ENCODE data around the gene GDF10. TPM values are rescaled to one million over a fixed set of nuclear protein-coding genes. Genes with fewer than 3 reads are reported as not detected.

The GDF10 gene
- total RNA-seq, 1 experiment from 2014 or later, result 0.20 TPM

DNA sequence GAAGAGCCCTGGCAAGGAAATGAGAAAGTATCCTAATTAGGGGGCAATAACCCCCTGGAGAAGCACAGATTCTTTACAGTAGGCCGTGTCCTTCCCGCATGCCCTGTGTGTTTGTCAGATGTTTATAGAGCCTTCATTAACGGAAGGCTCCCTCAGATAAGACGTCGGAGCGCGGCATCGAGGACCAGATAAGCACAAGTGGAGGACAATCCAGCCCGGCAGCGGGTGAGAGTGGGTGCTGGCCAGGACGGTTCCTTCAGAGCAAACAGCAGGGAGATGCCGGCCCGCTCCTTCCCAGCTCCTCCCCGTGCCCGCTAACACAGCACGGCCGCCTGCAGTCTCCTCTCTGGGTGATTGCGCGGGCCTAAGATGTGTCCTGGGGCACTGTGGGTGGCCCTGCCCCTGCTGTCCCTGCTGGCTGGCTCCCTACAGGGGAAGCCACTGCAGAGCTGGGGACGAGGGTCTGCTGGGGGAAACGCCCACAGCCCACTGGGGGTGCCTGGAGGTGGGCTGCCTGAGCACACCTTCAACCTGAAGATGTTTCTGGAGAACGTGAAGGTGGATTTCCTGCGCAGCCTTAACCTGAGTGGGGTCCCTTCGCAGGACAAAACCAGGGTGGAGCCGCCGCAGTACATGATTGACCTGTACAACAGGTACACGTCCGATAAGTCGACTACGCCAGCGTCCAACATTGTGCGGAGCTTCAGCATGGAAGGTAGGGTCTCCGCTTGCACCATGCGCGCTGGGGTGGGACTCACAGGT lies 22.5 kb downstream of the GDF10 start, which contains the start of gene GDF2:
TSS of gene GDF2 (plus strand) at position 155 of the 762 bp plus-strand sequence. CDS start at position 370, 215 bp downstream.
- no peak for DNase-seq
- Histone ChIP-seq H3K23me2 (ENCODE audit: insufficient read length, low read depth, low read length, poor library complexity, severe bottlenecking) (no peaks in the 10 kb centered on the region), H3K79me2 (ENCODE audit: insufficient read depth, low read length) (no peaks in the 10 kb centered on the region), H3T11ph (ENCODE audit: low read length) (no peak within 1 kb of the TSS), H3K4me1 (ENCODE audit: insufficient read depth, low read length) (no peaks in the 10 kb centered on the region), H3K4ac (ENCODE audit: low read depth, low read length) (no peak within 1 kb of the TSS), H3K56ac (ENCODE audit: insufficient read length, low read depth, low read length) (no peak within 1 kb of the TSS), H3K23ac (ENCODE audit: insufficient read length, low read depth, low read length) (no peak within 1 kb of the TSS), H3K9me3 (ENCODE audit: control insufficient read depth, low read depth, low read length) (no peaks in the 10 kb centered on the region), H3K14ac (ENCODE audit: insufficient read depth, low read length) (no peak within 1 kb of the TSS; the same call in 1 of the 2 replicates), H2BK120ac (ENCODE audit: low read depth, low read length, poor library complexity, severe bottlenecking) (no peak within 1 kb of the TSS), H2BK20ac (ENCODE audit: low read depth, low read length, poor library complexity, severe bottlenecking) (no peak within 1 kb of the TSS), H4K20me1 (ENCODE audit: control insufficient read depth, insufficient read depth, insufficient read length) (no peaks in the 10 kb centered on the region), H3K9ac (ENCODE audit: extremely low read depth, insufficient read length, low read length) (no peak within 1 kb of the TSS), H3K79me1 (ENCODE audit: insufficient read depth, low read depth, low read length, poor library complexity, severe bottlenecking) (no peaks in the 10 kb centered on the region), H4K91ac (ENCODE audit: insufficient read length, low read depth, low read length) (no peak within 1 kb of the TSS), H3K18ac (ENCODE audit: insufficient read length, low read depth, low read length) (no peak within 1 kb of the TSS), H2AFZ (ENCODE audit: low read length) (no peak within 1 kb of the TSS), H4K8ac (replicated peaks; ENCODE audit: insufficient read length, low read depth, low read length) (no peak within 1 kb of the TSS), H4K5ac (ENCODE audit: insufficient read length, low read depth, low read length) (no peak within 1 kb of the TSS), H3K27ac (ENCODE audit: insufficient read length, low read depth, low read length) (no peak within 1 kb of the TSS), H2AK5ac (ENCODE audit: insufficient read length, low read length) (no peak within 1 kb of the TSS), H2BK5ac (ENCODE audit: insufficient read length, low read length) (no peak within 1 kb of the TSS), H2BK12ac (ENCODE audit: insufficient read length, low read depth, low read length) (no peak within 1 kb of the TSS), H3K4me2 (ENCODE audit: insufficient read depth, insufficient read length, low read length) (no peak within 1 kb of the TSS), H2BK15ac (ENCODE audit: low read depth, low read length) (no peak within 1 kb of the TSS), H3K27me3 (ENCODE audit: insufficient read depth, low read length) (no peaks in the 10 kb centered on the region)
- Mint-ChIP-seq H3K9me3 (no peaks in the 10 kb centered on the region; a peak in 3 of 5 replicates), H3K4me3 (no peak within 1 kb of the TSS), H3K36me3 (ENCODE audit: insufficient read depth in 1 of 3, low read depth in 3 of 3) (no peaks in the 10 kb centered on the region; a peak in 1 of 7 replicates), H3K27me3 (ENCODE audit: low read depth) (peaks cover 5% of the 10 kb centered on the region; the same call in 1 of the 2 replicates), H3K4me1 (no peaks in the 10 kb centered on the region), H3K27ac (0 out of 7 replicates have a peak within 1 kb of the TSS, but pooled peaks of 1 of the 3 experiments have one; percentile 45)
- TF ChIP-seq, protein P1, sequence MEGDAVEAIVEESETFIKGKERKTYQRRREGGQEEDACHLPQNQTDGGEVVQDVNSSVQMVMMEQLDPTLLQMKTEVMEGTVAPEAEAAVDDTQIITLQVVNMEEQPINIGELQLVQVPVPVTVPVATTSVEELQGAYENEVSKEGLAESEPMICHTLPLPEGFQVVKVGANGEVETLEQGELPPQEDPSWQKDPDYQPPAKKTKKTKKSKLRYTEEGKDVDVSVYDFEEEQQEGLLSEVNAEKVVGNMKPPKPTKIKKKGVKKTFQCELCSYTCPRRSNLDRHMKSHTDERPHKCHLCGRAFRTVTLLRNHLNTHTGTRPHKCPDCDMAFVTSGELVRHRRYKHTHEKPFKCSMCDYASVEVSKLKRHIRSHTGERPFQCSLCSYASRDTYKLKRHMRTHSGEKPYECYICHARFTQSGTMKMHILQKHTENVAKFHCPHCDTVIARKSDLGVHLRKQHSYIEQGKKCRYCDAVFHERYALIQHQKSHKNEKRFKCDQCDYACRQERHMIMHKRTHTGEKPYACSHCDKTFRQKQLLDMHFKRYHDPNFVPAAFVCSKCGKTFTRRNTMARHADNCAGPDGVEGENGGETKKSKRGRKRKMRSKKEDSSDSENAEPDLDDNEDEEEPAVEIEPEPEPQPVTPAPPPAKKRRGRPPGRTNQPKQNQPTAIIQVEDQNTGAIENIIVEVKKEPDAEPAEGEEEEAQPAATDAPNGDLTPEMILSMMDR (conservative IDR thresholded peaks at IDR 0.05), result no peak
- no CpG with 5 or more reads among the region's 35 CpGs for WGBS (ENCODE audit: extremely low coverage, insufficient read length, low lambda C conversion rate)
